ENCODE results near the gene MBD6. TPM values are rescaled to one million over a fixed set of nuclear protein-coding genes. Genes with fewer than 3 reads are reported as not detected.

The MBD6 gene
- total RNA-seq, 1 donor from 2014 or later = 58.5 TPM

DNA sequence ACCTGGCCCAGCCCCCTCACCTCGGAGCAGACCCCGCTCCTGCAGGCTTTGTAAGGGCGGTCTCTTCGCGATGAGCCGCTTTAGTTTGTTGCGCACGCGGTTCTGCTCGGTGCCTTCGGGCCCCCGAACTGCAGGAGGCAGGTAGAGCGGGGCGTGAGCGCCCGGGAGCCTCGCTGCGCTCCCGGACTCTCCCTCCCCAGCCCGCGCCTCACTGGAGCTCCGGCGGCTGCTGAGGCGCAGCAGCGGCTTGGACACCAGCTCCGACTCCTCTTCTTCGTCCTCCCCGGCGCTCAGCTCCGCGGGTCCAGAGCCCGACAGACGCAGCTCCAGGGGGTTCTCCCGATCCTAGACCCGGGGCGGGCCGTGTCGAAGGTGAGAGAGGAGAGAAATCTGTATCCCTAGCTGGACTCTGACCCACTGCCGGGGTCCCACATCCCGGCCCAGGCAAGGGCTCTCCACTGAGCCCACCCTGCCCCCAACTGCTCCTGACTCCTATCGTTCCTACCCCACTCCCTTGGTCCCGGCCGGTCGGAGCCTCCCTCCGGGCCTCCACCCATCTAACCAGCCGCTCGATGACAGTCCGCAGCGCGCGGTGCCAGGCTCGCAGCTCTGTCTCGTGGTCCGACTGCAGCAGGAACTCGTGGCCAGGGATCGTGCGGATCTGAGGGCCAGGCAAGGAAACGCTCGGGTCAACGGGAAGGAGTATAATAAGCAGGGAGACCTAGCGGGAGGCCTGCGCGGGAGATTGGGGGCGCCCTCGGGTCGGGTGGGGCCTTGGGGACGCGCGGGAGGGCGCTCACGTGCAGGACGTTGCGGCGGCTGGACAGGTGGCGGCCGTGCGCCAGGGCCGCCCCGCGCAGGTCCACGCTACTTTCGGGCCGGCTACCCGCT lies 47.1 kb upstream of the MBD6 start:
- FAIRE-seq = no peak
- peak overlapping the region; percentile 60 for H3K4me3 Mint-ChIP-seq (ENCODE audit: unreplicated experiment)
- DNase-seq (ENCODE audit: low read depth) = no peak
- TF ChIP-seq EZH2 (IDR thresholded peaks at IDR 0.05; ENCODE audit: insufficient read depth, low read length) = peak; percentile 93
- TF ChIP-seq, protein P1, sequence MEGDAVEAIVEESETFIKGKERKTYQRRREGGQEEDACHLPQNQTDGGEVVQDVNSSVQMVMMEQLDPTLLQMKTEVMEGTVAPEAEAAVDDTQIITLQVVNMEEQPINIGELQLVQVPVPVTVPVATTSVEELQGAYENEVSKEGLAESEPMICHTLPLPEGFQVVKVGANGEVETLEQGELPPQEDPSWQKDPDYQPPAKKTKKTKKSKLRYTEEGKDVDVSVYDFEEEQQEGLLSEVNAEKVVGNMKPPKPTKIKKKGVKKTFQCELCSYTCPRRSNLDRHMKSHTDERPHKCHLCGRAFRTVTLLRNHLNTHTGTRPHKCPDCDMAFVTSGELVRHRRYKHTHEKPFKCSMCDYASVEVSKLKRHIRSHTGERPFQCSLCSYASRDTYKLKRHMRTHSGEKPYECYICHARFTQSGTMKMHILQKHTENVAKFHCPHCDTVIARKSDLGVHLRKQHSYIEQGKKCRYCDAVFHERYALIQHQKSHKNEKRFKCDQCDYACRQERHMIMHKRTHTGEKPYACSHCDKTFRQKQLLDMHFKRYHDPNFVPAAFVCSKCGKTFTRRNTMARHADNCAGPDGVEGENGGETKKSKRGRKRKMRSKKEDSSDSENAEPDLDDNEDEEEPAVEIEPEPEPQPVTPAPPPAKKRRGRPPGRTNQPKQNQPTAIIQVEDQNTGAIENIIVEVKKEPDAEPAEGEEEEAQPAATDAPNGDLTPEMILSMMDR (IDR thresholded peaks at IDR 0.05; ENCODE audit: insufficient read depth, low read depth, low read length) = no peak
- Histone ChIP-seq H3K4me2 (ENCODE audit: low read length) (peak overlapping the region; percentile 81), H3K9me3 (ENCODE audit: insufficient read depth, low read depth, low read length) (no peaks in the 10 kb centered on the region), H3K4me3 (ENCODE audit: insufficient read depth, low read depth, low read length) (peak overlapping the region; percentile 28), H3K27me3 (ENCODE audit: insufficient read depth, low read length) (peaks cover 47% of the 10 kb centered on the region), H3K27ac (ENCODE audit: low read depth, low read length) (no peak overlapping the region), H3K36me3 (ENCODE audit: insufficient read depth, low read length) (no peaks in the 10 kb centered on the region), H3K79me2 (ENCODE audit: insufficient read depth, low read length) (no peaks in the 10 kb centered on the region), H2AFZ (ENCODE audit: low read depth, low read length) (peak overlapping the region; percentile 66), H3K4me1 (ENCODE audit: insufficient read depth, low read length) (peaks cover 9% of the 10 kb centered on the region), H4K20me1 (ENCODE audit: insufficient read depth, low read length) (no peaks in the 10 kb centered on the region), H3K9ac (ENCODE audit: low read length) (no peak overlapping the region)
- peaks cover 16% of the 10 kb centered on the region for H3K9me3 Mint-ChIP-seq (ENCODE audit: unreplicated experiment)
- H3K36me3 Mint-ChIP-seq (ENCODE audit: low read depth, unreplicated experiment) = peaks cover 6% of the 10 kb centered on the region
- H3K27me3 Mint-ChIP-seq (ENCODE audit: low read depth, unreplicated experiment) = peaks cover 63% of the 10 kb centered on the region
- no peak overlapping the region for H3K27ac Mint-ChIP-seq (ENCODE audit: unreplicated experiment)
- peaks cover 18% of the 10 kb centered on the region for H3K4me1 Mint-ChIP-seq (ENCODE audit: low read depth, unreplicated experiment)

DNA sequence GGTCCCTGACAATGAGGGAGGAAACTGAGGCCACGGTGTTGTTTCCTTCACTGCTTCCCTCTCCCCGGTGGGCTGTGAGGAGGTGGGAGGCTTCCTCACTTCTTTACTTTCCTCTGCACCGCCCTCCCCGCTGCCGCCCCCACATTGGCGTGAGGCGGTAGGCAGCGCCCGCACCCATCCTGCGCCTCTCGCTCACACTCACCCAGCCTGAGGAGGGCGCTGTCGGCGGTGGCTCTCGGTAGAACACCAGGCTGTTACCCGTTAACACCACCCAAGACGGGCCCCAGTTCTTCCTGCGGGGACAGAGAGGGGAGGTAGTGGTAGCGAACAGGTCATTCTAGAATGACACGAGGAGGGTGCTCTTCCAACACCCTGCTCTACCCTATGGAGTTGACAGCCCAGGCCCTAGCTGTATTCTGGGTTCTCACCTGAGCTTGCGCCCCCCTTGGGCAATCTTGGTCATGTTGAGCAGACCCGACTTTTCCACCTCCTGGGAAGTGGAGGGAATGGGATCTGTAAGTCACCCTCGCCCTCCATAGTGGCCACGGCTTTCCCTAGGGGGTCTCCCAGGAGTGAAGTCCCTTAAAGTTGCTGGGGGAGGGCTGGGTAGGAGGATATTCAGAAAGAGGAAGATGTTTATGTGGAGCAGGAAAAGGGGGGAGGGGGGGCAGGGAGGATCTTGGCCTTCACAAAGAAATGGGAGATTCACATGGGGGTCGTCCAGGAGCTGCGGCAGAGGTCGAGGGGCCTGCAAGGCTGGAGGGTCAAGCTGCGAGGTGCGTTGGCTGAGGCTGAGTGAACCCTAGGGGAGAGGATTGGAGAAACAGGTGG lies 46.2 kb upstream of the MBD6 start:
- Mint-ChIP-seq H3K27ac (ENCODE audit: unreplicated experiment) (peak overlapping the region; percentile 34), H3K9me3 (ENCODE audit: unreplicated experiment) (peaks cover 16% of the 10 kb centered on the region), H3K27me3 (ENCODE audit: low read depth, unreplicated experiment) (peaks cover 63% of the 10 kb centered on the region), H3K4me1 (ENCODE audit: low read depth, unreplicated experiment) (peaks cover 18% of the 10 kb centered on the region), H3K4me3 (ENCODE audit: unreplicated experiment) (no peak overlapping the region), H3K36me3 (ENCODE audit: low read depth, unreplicated experiment) (peaks cover 6% of the 10 kb centered on the region)
- H3K27me3 ChIP-seq (ENCODE audit: insufficient read depth, low read length) = peaks cover 52% of the 10 kb centered on the region
- H4K20me1 ChIP-seq (ENCODE audit: insufficient read depth, low read length) = no peaks in the 10 kb centered on the region
- H3K4me3 ChIP-seq (ENCODE audit: insufficient read depth, low read depth, low read length) = peak overlapping the region; percentile 28
- TF ChIP-seq, protein P1 (IDR thresholded peaks at IDR 0.05; ENCODE audit: insufficient read depth, low read depth, low read length) = no peak
- TF ChIP-seq EZH2 (IDR thresholded peaks at IDR 0.05; ENCODE audit: insufficient read depth, low read length) = peak; percentile 2
- peaks cover 9% of the 10 kb centered on the region for H3K4me1 ChIP-seq (ENCODE audit: insufficient read depth, low read length)
- H3K9me3 ChIP-seq (ENCODE audit: insufficient read depth, low read depth, low read length) = no peaks in the 10 kb centered on the region
- no peaks in the 10 kb centered on the region for H3K36me3 ChIP-seq (ENCODE audit: insufficient read depth, low read length)
- no peaks in the 10 kb centered on the region for H3K79me2 ChIP-seq (ENCODE audit: insufficient read depth, low read length)
- no peak overlapping the region for H3K27ac ChIP-seq (ENCODE audit: low read depth, low read length)
- H3K4me2 ChIP-seq (ENCODE audit: low read length) = peak overlapping the region; percentile 81
- H2AFZ ChIP-seq (ENCODE audit: low read depth, low read length) = peak overlapping the region; percentile 66
- FAIRE-seq (no peak), DNase-seq (ENCODE audit: low read depth) (no peak)
- no peak overlapping the region for H3K9ac ChIP-seq (ENCODE audit: low read length)
